ENCODE results near the gene EME2.
A peak's percentile ranks its signal among the peaks of the same experiment; 100 is the strongest.

The EME2 gene

GRCh38 chr16:1772362-1772907, at the start of gene EME2:
Gene EME2, plus strand, starts transcription at chr16:1772810. Its CDS starts 418 bp downstream, at chr16:1773228.
- TF ChIP-seq BACH2 (CRISPR knock-in tag; IDR thresholded peaks at IDR 0.05; ENCODE audit: borderline replicate concordance) (no peak), RARB (CRISPR knock-in tag; IDR thresholded peaks at IDR 0.05) (no peak), CSDC2 (CRISPR knock-in tag; IDR thresholded peaks at IDR 0.05) (no peak), ZNF565 (CRISPR knock-in tag; conservative IDR thresholded peaks at IDR 0.05; ENCODE audit: low read depth) (no peak), ZNF70 (CRISPR knock-in tag; IDR thresholded peaks at IDR 0.05) (no peak), ISL1 (CRISPR knock-in tag; IDR thresholded peaks at IDR 0.05) (no peak), ZFP3 (CRISPR knock-in tag; IDR thresholded peaks at IDR 0.05) (no peak), POU6F1 (CRISPR knock-in tag; IDR thresholded peaks at IDR 0.05; ENCODE audit: borderline replicate concordance, low read depth) (no peak), ZNF8 (CRISPR knock-in tag; IDR thresholded peaks at IDR 0.05) (no peak), TOX (CRISPR knock-in tag; IDR thresholded peaks at IDR 0.05; ENCODE audit: borderline replicate concordance) (no peak), CREB5 (CRISPR knock-in tag; IDR thresholded peaks at IDR 0.05; ENCODE audit: low read depth) (no peak), OSR1 (CRISPR knock-in tag; IDR thresholded peaks at IDR 0.05) (no peak), ZC3H10 (CRISPR knock-in tag; IDR thresholded peaks at IDR 0.05) (no peak), CSRNP3 (CRISPR knock-in tag; IDR thresholded peaks at IDR 0.05) (no peak), ESRRG (CRISPR knock-in tag; IDR thresholded peaks at IDR 0.05) (no peak), PATZ1 (CRISPR knock-in tag; IDR thresholded peaks at IDR 0.05; ENCODE audit: borderline replicate concordance) (no peak), TCF4 (CRISPR knock-in tag; IDR thresholded peaks at IDR 0.05; ENCODE audit: borderline replicate concordance) (no peak), ARNTL (CRISPR knock-in tag; IDR thresholded peaks at IDR 0.05; ENCODE audit: borderline replicate concordance, low read depth) (no peak), ZFP30 (CRISPR knock-in tag; IDR thresholded peaks at IDR 0.05) (no peak)
- ATAC-seq: no peak; the same call in 2 of the 3 replicates

GRCh38 chr16:1723450-1724147, 49.0 kb upstream of the EME2 start:
- TF ChIP-seq ARNTL (CRISPR knock-in tag; IDR thresholded peaks at IDR 0.05; ENCODE audit: borderline replicate concordance, low read depth) (no peak), ZC3H10 (CRISPR knock-in tag; IDR thresholded peaks at IDR 0.05) (no peak), POU6F1 (CRISPR knock-in tag; IDR thresholded peaks at IDR 0.05; ENCODE audit: borderline replicate concordance, low read depth) (no peak), TOX (CRISPR knock-in tag; IDR thresholded peaks at IDR 0.05; ENCODE audit: borderline replicate concordance) (no peak), RARB (CRISPR knock-in tag; IDR thresholded peaks at IDR 0.05) (no peak), BACH2 (CRISPR knock-in tag; IDR thresholded peaks at IDR 0.05; ENCODE audit: borderline replicate concordance) (no peak), ZNF8 (CRISPR knock-in tag; IDR thresholded peaks at IDR 0.05) (no peak), TCF4 (CRISPR knock-in tag; IDR thresholded peaks at IDR 0.05; ENCODE audit: borderline replicate concordance) (no peak)
- peak; percentile 67 for ATAC-seq

- no peak for ATAC-seq
- TF ChIP-seq ZNF8 (CRISPR knock-in tag; IDR thresholded peaks at IDR 0.05): no peak
- no peak for TF ChIP-seq SNAI2 (CRISPR knock-in tag; IDR thresholded peaks at IDR 0.05)
- no peak for TF ChIP-seq ZC3H10 (CRISPR knock-in tag; IDR thresholded peaks at IDR 0.05)
- no peak for TF ChIP-seq PPARA (CRISPR knock-in tag; IDR thresholded peaks at IDR 0.05; ENCODE audit: borderline replicate concordance)
- no peak for TF ChIP-seq TOX (CRISPR knock-in tag; IDR thresholded peaks at IDR 0.05; ENCODE audit: borderline replicate concordance)
Observed at GRCh38 chr16:1724491-1724890, 48.1 kb upstream of the EME2 start.

Measured in SK-N-SH treated with all-trans-retinoic acid at 6 μM for 48 hours (cell line).